Liver (tissue), 9 donors: Measurements from ENCODE around the gene NOL4L. TPM values are rescaled to one million over a fixed set of nuclear protein-coding genes. Genes with fewer than 3 reads are reported as not detected.

ENCODE experiments used
- DNase-seq: peaks from one replicate; pipeline ENCODE4 v3.0.0-alpha.2; 2017; ENCODE audit warnings: low spot score
- H3K27ac ChIP-seq, 2 donors: one replicate each; pipeline ENCODE4 v1.7.0; 2013; ENCODE audit warnings: inconsistent platforms in 2 of 2, low read length in 2 of 2, control low read depth in 1 of 2, low read depth in 1 of 2, mild to moderate bottlenecking in 1 of 2
- H3K27me3 ChIP-seq, 4 donors: one replicate each; pipeline versions ENCODE4 v1.6.1 to v1.7.0; 2013; ENCODE audit warnings: low read length in 3 of 4, inconsistent platforms in 1 of 4, mild to moderate bottlenecking in 1 of 4, moderate library complexity in 1 of 4; ENCODE audit not compliant: control insufficient read depth in 4 of 4, insufficient read depth in 4 of 4
- H3K36me3 ChIP-seq, 4 donors: one replicate each; pipeline versions ENCODE4 v1.6.1 to v1.7.0; 2013; ENCODE audit warnings: low read length in 3 of 4, mild to moderate bottlenecking in 3 of 4, low read depth in 1 of 4, moderate library complexity in 1 of 4; ENCODE audit not compliant: control insufficient read depth in 4 of 4, insufficient read depth in 3 of 4
- H3K4me1 ChIP-seq, 4 donors: one replicate each; pipeline versions ENCODE4 v1.6.1 to v1.7.0; 2013; ENCODE audit warnings: low read length in 3 of 4, mild to moderate bottlenecking in 3 of 4, moderate library complexity in 1 of 4; ENCODE audit not compliant: control insufficient read depth in 4 of 4, insufficient read depth in 4 of 4
- H3K4me3 ChIP-seq, 3 donors: one replicate each; pipeline versions ENCODE4 v1.6.1 to v1.7.0; 2013; ENCODE audit warnings: low read length in 3 of 3, control low read depth in 1 of 3, low read depth in 1 of 3, mild to moderate bottlenecking in 1 of 3
- H3K9ac ChIP-seq, 2 donors: one replicate each; pipeline ENCODE4 v1.7.0; 2013; ENCODE audit warnings: low read length in 2 of 2, mild to moderate bottlenecking in 2 of 2, moderate library complexity in 2 of 2, control low read depth in 1 of 2, low read depth in 1 of 2
- H3K9me3 ChIP-seq, 4 donors: one replicate each; pipeline versions ENCODE4 v1.6.1 to v1.7.0; 2013; ENCODE audit warnings: low read length in 3 of 4; ENCODE audit not compliant: control insufficient read depth in 4 of 4
- EGR1 ChIP-seq, 2 donors: IDR thresholded peaks; 2 replicates each; pipeline ENCODE4 v1.6.1; 2016 to 2018; ENCODE audit warnings: antibody characterized with exemption in 2 of 2, low read depth in 2 of 2
- FOXA1 ChIP-seq: IDR thresholded peaks from 2 replicates; pipeline ENCODE4 v1.6.1; 2016; ENCODE audit warnings: antibody characterized with exemption
- FOXA2 ChIP-seq: IDR thresholded peaks from 2 replicates; pipeline ENCODE4 v1.6.1; 2016; ENCODE audit warnings: antibody characterized with exemption
- HNF4G ChIP-seq: IDR thresholded peaks from 2 replicates; pipeline ENCODE4 v1.6.1; 2016; ENCODE audit warnings: antibody characterized with exemption
- JUND ChIP-seq, 2 donors: IDR thresholded peaks; 2 replicates each; pipeline ENCODE4 v1.6.1; 2016; ENCODE audit warnings: antibody characterized with exemption in 2 of 2
- NR2F2 ChIP-seq: IDR thresholded peaks from 2 replicates; pipeline ENCODE4 v1.6.1; 2016; ENCODE audit warnings: antibody characterized with exemption
- RAD21 ChIP-seq, 2 donors: IDR thresholded peaks; 2 replicates each; pipeline ENCODE4 v1.6.1; 2016; ENCODE audit warnings: antibody characterized with exemption in 2 of 2, mild to moderate bottlenecking in 2 of 2
- RXRA ChIP-seq, 2 donors: IDR thresholded peaks; 2 replicates each; pipeline ENCODE4 v1.6.1; 2017 to 2018; ENCODE audit warnings: antibody characterized with exemption in 2 of 2, mild to moderate bottlenecking in 1 of 2
- SP1 ChIP-seq: IDR thresholded peaks from 2 replicates; pipeline ENCODE4 v1.6.1; 2018; ENCODE audit warnings: antibody characterized with exemption, mild to moderate bottlenecking
- TAF1 ChIP-seq: conservative IDR thresholded peaks from 2 replicates; pipeline ENCODE4 v1.6.1; 2016; ENCODE audit warnings: antibody characterized with exemption, mild to moderate bottlenecking
- YY1 ChIP-seq: IDR thresholded peaks from 2 replicates; pipeline ENCODE4 v1.6.1; 2016; ENCODE audit warnings: antibody characterized with exemption, mild to moderate bottlenecking
- WGBS: extraction: QIAGEN DNeasy Blood & Tissue Kit; methylation state at CpG from one replicate; pipeline ENCODE4 v1.1.7; 2013; 5-methylcytosine and 5-hydroxymethylcytosine counted together
- polyA plus RNA-seq, 2 donors: library from polyadenylated mRNA; stranded (reverse) in 1 of 2; unstranded in 1 of 2; fragments of 200-250 nt in 1 of 2; fragments of >200 nt in 1 of 2; fragmentation: Nextera tagmentation in 1 of 2; extraction: Ambion mirVana in 1 of 2; gene quantifications; one replicate each; pipeline versions ENCODE4 v1.2.1 to v1.2.3, GENCODE V29; 2013 to 2015
- total RNA-seq, 2 donors: library from RNA; depleted of rRNA; stranded (reverse); fragments of >200 nt; gene quantifications; one replicate each; pipeline ENCODE4 v1.2.3, GENCODE V29; 2014
- TF ChIP-seq, protein P1 (sequence below): fragments of 150-350 bp; IDR thresholded peaks from 2 replicates; pipeline ENCODE4 v1.5.1; 2017; ENCODE audit warnings: improper control_type of control experiment, low read depth, low read length; ENCODE audit not compliant: missing input control
- TF ChIP-seq, protein P2 (sequence below): IDR thresholded peaks from 2 replicates; pipeline ENCODE4 v1.6.1; 2016; ENCODE audit warnings: antibody characterized with exemption
- TF ChIP-seq, protein P3 (sequence below): IDR thresholded peaks from 2 replicates; pipeline ENCODE4 v1.6.1; 2016; ENCODE audit warnings: antibody characterized with exemption
- TF ChIP-seq, protein P4 (sequence below): IDR thresholded peaks from 2 replicates; pipeline ENCODE4 v1.6.1; 2016; ENCODE audit warnings: antibody characterized with exemption
- TF ChIP-seq, protein P5 (sequence below): IDR thresholded peaks from 2 replicates; pipeline ENCODE4 v1.6.1; 2016; ENCODE audit warnings: antibody characterized with exemption, mild to moderate bottlenecking
- donor health status: healthy.
- donor health status: healthy.
- donor health status: healthy.
- donor health status: healthy.
- donor health status: healthy.

The NOL4L gene
- total and polyA plus RNA-seq, 4 donors = 2.2 to 6.8 (median 4.3) TPM

DNA sequence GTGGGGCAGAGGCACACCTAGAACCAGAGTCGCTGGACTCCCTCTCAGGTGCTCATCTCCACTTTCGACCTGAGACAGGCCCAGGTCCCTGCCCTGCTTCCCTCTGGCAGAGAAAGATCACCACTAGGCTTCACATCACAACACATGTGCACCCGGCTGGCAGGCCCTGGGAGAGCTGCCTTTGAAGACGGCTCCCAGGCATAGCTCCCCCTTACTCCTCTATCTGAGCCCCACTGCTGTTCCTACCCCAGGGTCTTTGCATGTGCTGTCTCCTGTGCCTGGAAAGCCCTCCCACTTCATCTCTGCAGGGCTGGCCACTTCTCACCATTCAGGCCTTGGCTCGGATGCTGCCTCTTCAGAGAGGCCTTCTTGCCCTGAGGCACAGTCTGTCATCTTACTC, 89.2 kb downstream of the NOL4L start:
- Histone ChIP-seq H3K27me3 (no peaks in the 10 kb centered on the region), H3K36me3 (no peaks in the 10 kb centered on the region), H3K9ac (no peak overlapping the region), H3K4me3 (no peak overlapping the region), H3K27ac (no peak overlapping the region), H3K4me1 (no peaks in the 10 kb centered on the region), H3K9me3 (no peaks in the 10 kb centered on the region)
- 95% methylated on average over 5 of the region's 5 CpGs for WGBS
- DNase-seq = no peak
- TF ChIP-seq, protein P1, sequence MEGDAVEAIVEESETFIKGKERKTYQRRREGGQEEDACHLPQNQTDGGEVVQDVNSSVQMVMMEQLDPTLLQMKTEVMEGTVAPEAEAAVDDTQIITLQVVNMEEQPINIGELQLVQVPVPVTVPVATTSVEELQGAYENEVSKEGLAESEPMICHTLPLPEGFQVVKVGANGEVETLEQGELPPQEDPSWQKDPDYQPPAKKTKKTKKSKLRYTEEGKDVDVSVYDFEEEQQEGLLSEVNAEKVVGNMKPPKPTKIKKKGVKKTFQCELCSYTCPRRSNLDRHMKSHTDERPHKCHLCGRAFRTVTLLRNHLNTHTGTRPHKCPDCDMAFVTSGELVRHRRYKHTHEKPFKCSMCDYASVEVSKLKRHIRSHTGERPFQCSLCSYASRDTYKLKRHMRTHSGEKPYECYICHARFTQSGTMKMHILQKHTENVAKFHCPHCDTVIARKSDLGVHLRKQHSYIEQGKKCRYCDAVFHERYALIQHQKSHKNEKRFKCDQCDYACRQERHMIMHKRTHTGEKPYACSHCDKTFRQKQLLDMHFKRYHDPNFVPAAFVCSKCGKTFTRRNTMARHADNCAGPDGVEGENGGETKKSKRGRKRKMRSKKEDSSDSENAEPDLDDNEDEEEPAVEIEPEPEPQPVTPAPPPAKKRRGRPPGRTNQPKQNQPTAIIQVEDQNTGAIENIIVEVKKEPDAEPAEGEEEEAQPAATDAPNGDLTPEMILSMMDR = no peak
- TF ChIP-seq, protein P2, sequence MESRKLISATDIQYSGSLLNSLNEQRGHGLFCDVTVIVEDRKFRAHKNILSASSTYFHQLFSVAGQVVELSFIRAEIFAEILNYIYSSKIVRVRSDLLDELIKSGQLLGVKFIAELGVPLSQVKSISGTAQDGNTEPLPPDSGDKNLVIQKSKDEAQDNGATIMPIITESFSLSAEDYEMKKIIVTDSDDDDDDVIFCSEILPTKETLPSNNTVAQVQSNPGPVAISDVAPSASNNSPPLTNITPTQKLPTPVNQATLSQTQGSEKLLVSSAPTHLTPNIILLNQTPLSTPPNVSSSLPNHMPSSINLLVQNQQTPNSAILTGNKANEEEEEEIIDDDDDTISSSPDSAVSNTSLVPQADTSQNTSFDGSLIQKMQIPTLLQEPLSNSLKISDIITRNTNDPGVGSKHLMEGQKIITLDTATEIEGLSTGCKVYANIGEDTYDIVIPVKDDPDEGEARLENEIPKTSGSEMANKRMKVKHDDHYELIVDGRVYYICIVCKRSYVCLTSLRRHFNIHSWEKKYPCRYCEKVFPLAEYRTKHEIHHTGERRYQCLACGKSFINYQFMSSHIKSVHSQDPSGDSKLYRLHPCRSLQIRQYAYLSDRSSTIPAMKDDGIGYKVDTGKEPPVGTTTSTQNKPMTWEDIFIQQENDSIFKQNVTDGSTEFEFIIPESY = no peak
- TF ChIP-seq NR2F2 (no peak), EGR1 (IDR thresholded peaks at IDR 0.05; ENCODE audit: low read depth in 2 of 2) (no peak), RAD21 (IDR thresholded peaks at IDR 0.05) (no peak), FOXA1 (no peak), JUND (IDR thresholded peaks at IDR 0.05) (no peak), FOXA2 (no peak), TAF1 (no peak), RXRA (IDR thresholded peaks at IDR 0.05) (no peak), SP1 (no peak)
- TF ChIP-seq, protein P3, sequence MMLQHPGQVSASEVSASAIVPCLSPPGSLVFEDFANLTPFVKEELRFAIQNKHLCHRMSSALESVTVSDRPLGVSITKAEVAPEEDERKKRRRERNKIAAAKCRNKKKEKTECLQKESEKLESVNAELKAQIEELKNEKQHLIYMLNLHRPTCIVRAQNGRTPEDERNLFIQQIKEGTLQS = no peak
- TF ChIP-seq, protein P4, sequence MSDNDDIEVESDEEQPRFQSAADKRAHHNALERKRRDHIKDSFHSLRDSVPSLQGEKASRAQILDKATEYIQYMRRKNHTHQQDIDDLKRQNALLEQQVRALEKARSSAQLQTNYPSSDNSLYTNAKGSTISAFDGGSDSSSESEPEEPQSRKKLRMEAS = no peak

DNA sequence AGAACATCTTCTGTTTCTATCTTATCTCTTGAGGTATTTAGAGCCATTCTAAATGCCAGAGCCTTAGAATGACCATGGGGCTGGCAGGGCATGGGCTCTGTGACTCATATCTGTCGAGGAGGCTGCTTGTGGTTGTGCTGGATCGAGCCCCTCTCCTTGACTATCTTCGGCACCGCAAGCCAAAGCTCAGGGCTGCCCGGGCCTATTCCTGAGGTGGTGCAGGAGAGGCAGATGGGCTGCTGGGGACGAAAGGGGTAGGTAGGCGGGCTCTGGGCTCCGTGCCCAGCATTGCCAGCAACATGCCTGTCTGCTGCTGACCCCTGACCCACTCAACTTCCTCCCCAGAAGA, 89.9 kb downstream of the NOL4L start:
- no peak for DNase-seq
- Histone ChIP-seq H3K27me3 (no peaks in the 10 kb centered on the region), H3K4me1 (no peaks in the 10 kb centered on the region), H3K9ac (no peak overlapping the region), H3K36me3 (no peaks in the 10 kb centered on the region), H3K4me3 (no peak overlapping the region), H3K27ac (no peak overlapping the region), H3K9me3 (no peaks in the 10 kb centered on the region)
- no peak for TF ChIP-seq TAF1
- no peak for TF ChIP-seq YY1
- no peak for TF ChIP-seq HNF4G
- 87% methylated on average over 8 of the region's 8 CpGs for WGBS

DNA sequence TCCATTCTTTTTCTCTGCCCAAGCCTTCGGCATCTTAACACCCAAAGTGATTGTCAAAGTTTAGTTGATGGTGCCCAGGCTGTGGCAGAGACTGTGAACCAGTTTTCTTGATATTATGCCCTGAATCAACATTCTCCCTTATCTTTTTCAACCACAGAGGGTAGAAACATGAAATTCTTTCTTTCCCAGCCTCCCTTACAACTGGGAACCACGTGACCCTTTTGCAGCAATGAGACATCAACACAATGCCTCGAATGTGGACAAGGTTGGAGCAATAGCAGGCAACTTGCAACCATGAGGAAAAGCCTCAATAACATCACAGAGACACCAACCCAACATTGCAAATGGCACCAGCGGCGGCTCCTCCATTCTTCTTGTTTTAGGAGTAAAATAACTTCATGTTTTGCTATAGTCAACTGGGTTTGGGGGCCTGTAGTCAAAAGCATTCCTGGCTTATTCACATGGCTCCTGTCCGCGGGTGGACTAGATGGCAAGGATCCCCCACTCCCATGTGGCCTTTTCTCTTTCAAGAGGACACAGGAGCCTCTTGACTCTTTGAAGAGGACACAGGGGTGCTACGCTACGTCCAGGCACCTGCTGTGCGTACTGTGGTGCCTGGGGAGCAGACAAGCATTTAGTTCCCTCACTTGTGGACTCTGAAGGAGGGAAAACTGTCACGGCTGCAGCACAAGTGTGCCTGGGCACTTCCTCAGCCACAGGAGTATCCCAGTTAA, 90.5 kb downstream of the NOL4L start:
- Histone ChIP-seq H3K4me3 (no peak overlapping the region), H3K9me3 (no peaks in the 10 kb centered on the region), H3K9ac (no peak overlapping the region), H3K27ac (no peak overlapping the region), H3K4me1 (no peaks in the 10 kb centered on the region), H3K36me3 (no peaks in the 10 kb centered on the region), H3K27me3 (no peaks in the 10 kb centered on the region)
- DNase-seq = no peak
- TF ChIP-seq, protein P5, sequence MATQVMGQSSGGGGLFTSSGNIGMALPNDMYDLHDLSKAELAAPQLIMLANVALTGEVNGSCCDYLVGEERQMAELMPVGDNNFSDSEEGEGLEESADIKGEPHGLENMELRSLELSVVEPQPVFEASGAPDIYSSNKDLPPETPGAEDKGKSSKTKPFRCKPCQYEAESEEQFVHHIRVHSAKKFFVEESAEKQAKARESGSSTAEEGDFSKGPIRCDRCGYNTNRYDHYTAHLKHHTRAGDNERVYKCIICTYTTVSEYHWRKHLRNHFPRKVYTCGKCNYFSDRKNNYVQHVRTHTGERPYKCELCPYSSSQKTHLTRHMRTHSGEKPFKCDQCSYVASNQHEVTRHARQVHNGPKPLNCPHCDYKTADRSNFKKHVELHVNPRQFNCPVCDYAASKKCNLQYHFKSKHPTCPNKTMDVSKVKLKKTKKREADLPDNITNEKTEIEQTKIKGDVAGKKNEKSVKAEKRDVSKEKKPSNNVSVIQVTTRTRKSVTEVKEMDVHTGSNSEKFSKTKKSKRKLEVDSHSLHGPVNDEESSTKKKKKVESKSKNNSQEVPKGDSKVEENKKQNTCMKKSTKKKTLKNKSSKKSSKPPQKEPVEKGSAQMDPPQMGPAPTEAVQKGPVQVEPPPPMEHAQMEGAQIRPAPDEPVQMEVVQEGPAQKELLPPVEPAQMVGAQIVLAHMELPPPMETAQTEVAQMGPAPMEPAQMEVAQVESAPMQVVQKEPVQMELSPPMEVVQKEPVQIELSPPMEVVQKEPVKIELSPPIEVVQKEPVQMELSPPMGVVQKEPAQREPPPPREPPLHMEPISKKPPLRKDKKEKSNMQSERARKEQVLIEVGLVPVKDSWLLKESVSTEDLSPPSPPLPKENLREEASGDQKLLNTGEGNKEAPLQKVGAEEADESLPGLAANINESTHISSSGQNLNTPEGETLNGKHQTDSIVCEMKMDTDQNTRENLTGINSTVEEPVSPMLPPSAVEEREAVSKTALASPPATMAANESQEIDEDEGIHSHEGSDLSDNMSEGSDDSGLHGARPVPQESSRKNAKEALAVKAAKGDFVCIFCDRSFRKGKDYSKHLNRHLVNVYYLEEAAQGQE = no peak
- no peak for TF ChIP-seq YY1
- no peak for TF ChIP-seq FOXA2
- 92% methylated on average over 11 of the region's 11 CpGs for WGBS
